Anterior cingulate cortex (tissue), 58 donors: Measurements from ENCODE around the gene CFAP65.

Source experiments
- DNase-seq, 58 donors: peaks; one replicate each; lab custom pipeline; 2025; lab: John Stamatoyannopoulos, UW

Gene CFAP65

GRCh38 chr2:219018726-219019125, 22.6 kb downstream of the CFAP65 start:
- DNase-seq = no peak

- DNase-seq = no peak
Measured at GRCh38 chr2:219018286-219018685, 23.0 kb downstream of the CFAP65 start.

GRCh38 chr2:219017201-219017931, 23.9 kb downstream of the CFAP65 start:
- DNase-seq = peak in 53 of 58 donors; percentile 13 to 90 (median 66)

- no peak for DNase-seq
Measured at GRCh38 chr2:219016721-219017120, 24.6 kb downstream of the CFAP65 start.

GRCh38 chr2:219010873-219011272, 30.4 kb downstream of the CFAP65 start:
- no peak for DNase-seq

GRCh38 chr2:219010162-219010756, 31.1 kb downstream of the CFAP65 start:
- DNase-seq = no peak

GRCh38 chr2:219009294-219009693, 32.0 kb downstream of the CFAP65 start:
- DNase-seq = no peak

- DNase-seq = no peak
Measured at GRCh38 chr2:219003979-219004378, 37.3 kb downstream of the CFAP65 start.

GRCh38 chr2:219003267-219003634, 38.1 kb downstream of the CFAP65 start:
- no peak for DNase-seq

GRCh38 chr2:219002395-219003266, 38.7 kb downstream of the CFAP65 start:
- DNase-seq = peak in 4 of 58 donors; percentile 3 to 20 (median 6)

- no peak for DNase-seq
Measured at GRCh38 chr2:219001577-219002394, 39.5 kb downstream of the CFAP65 start.

GRCh38 chr2:219001100-219001576, 40.2 kb downstream of the CFAP65 start:
- DNase-seq = no peak

GRCh38 chr2:219000569-219000960, 40.8 kb downstream of the CFAP65 start:
- no peak for DNase-seq

- DNase-seq = no peak
Measured at GRCh38 chr2:218999881-219000568, 41.3 kb downstream of the CFAP65 start.

GRCh38 chr2:218999021-218999880, 42.1 kb downstream of the CFAP65 start:
- DNase-seq = no peak

- no peak for DNase-seq
Measured at GRCh38 chr2:218998414-218999002, 42.8 kb downstream of the CFAP65 start.

- DNase-seq = no peak
Measured at GRCh38 chr2:218997731-218998130, 43.6 kb downstream of the CFAP65 start.

- DNase-seq = no peak
Measured at GRCh38 chr2:218996937-218997336, 44.4 kb downstream of the CFAP65 start.
